GM23338 (cell line): ENCODE data around the gene CES2.

Source experiments
- CTCF ChIP-seq, 2 experiments: fragments of 200-600 bp in 1 of 2; sonication (generic) in 1 of 2; conservative IDR thresholded peaks; 2 replicates each; pipeline versions ENCODE4 v1.5.1 to v1.6.1; 2016 to 2017; ENCODE audit warnings: antibody characterized with exemption in 2 of 2, low read depth in 2 of 2, mild to moderate bottlenecking in 2 of 2, moderate library complexity in 1 of 2
- EZH2 ChIP-seq: fragments of 200-600 bp; sonication (generic); IDR thresholded peaks from one replicate; pipeline ENCODE4 v1.8.0; 2017; ENCODE audit warnings: antibody characterized with exemption, mild to moderate bottlenecking, low read depth; ENCODE audit not compliant: unreplicated experiment
- POLR2AphosphoS5 ChIP-seq: IDR thresholded peaks from 2 replicates; pipeline ENCODE4 v1.6.1; 2016; ENCODE audit warnings: antibody characterized with exemption, low read depth
- ZNF462 ChIP-seq: fragments of 250-450 bp; sonication (Bioruptor Pico); IDR thresholded peaks from 2 replicates; pipeline ENCODE4 v1.5.0; 2020; ENCODE audit warnings: mild to moderate bottlenecking, moderate library complexity

GRCh38 chr16:66961065-66961744, 25.9 kb downstream of the CES2 start, which contains the start of gene CES3:
- no peak for TF ChIP-seq EZH2
- TF ChIP-seq CTCF (conservative IDR thresholded peaks at IDR 0.05; ENCODE audit: low read depth in 2 of 2), result peak; percentile 93 to 97
- TF ChIP-seq POLR2AphosphoS5, result 0 out of 2 replicates have a peak, but pooled peaks have one; percentile 36
- no peak for TF ChIP-seq ZNF462 (CRISPR knock-in tag)
